Upper lobe of left lung (tissue), 4 donors: ENCODE measurements around the gene KLK4.

Experiments
- EP300 ChIP-seq, 4 donors: sonication (generic); formaldehyde crosslinking; IDR thresholded peaks; one replicate each; pipeline ENCODE4 v1.5.1; 2017; ENCODE audit warnings: antibody characterized with exemption in 4 of 4, control low read depth in 2 of 4
- POLR2A ChIP-seq, 4 donors: fragments of 450-650 bp; IDR thresholded peaks; one replicate each; pipeline ENCODE4 v1.5.1; 2016 to 2017; ENCODE audit warnings: antibody characterized with exemption in 4 of 4, mild to moderate bottlenecking in 2 of 4
- POLR2AphosphoS5 ChIP-seq, 2 donors: sonication (generic); formaldehyde crosslinking; IDR thresholded peaks; one replicate each; pipeline ENCODE4 v1.5.1; 2017; ENCODE audit warnings: antibody characterized with exemption in 2 of 2
- TF ChIP-seq, protein P1 (sequence below), 6 experiments: fragments of 450-650 bp in 4 of 6; fragments of 200-600 bp in 2 of 6; sonication (generic) in 2 of 6; IDR thresholded peaks; one replicate each; pipeline ENCODE4 v1.5.1; 2016 to 2019; ENCODE audit warnings: antibody characterized with exemption in 6 of 6

DNA sequence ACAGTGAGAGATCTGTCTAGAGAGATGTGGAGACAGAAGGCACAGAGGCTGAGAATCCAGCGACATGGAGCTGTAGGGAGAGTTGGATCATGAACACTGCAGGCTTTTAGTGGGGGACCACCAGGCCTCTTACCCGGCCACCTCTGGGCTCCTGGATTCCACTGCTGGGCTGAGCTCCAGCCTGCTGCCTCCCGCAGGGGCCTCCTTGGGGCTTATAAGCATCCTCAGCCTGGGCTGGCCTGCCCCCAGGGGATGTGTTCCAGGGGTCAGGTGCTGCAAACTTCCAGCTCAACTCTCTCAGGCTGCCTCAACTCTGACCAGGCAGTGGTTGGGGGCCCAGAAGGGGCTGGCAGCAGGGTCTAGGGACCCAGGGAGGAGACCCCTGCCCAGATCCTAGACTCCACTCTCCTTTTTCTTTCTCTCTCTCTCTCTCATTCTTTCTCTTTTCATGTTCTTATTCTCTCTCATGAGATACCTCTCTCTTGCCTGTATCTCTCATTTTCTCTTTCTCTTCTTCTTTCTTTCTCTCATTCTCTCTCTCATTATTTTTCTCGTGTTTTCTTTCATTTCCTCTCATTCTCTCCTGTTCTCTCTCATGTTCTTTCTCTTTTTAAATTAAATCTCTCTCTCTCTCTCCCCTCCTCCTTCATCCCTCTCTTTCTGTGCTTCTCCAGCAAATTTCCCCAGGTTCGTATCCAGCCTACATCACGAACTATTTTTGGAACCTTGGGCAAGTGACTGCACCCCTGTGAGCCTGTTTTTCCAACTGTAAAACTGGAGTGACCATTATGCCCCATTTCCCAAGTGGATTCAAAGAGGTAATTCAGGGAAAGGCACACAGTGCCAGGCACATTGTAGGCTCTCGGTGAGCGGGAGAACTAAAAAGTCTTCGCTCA lies at the start of gene KLK4:
- TF ChIP-seq, protein P1, sequence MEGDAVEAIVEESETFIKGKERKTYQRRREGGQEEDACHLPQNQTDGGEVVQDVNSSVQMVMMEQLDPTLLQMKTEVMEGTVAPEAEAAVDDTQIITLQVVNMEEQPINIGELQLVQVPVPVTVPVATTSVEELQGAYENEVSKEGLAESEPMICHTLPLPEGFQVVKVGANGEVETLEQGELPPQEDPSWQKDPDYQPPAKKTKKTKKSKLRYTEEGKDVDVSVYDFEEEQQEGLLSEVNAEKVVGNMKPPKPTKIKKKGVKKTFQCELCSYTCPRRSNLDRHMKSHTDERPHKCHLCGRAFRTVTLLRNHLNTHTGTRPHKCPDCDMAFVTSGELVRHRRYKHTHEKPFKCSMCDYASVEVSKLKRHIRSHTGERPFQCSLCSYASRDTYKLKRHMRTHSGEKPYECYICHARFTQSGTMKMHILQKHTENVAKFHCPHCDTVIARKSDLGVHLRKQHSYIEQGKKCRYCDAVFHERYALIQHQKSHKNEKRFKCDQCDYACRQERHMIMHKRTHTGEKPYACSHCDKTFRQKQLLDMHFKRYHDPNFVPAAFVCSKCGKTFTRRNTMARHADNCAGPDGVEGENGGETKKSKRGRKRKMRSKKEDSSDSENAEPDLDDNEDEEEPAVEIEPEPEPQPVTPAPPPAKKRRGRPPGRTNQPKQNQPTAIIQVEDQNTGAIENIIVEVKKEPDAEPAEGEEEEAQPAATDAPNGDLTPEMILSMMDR (IDR thresholded peaks at IDR 0.05), result no peak
- TF ChIP-seq POLR2A (IDR thresholded peaks at IDR 0.05) (no peak), EP300 (IDR thresholded peaks at IDR 0.05) (no peak), POLR2AphosphoS5 (IDR thresholded peaks at IDR 0.05) (no peak)
